Kidney tubule cell (primary cell): ENCODE measurements around the gene CHCHD3.

ENCODE experiments used
- DNase-seq: peaks from one replicate; pipeline ENCODE4 v3.0.0-alpha.2; 2018; ENCODE audit warnings: low spot score

The CHCHD3 gene

GRCh38 chr7:132738254-132738653 lies 343.6 kb downstream of the CHCHD3 start:
- DNase-seq, result peak; percentile 90

- peak; percentile 70 for DNase-seq
Observed at GRCh38 chr7:132735476-132735875, 346.4 kb downstream of the CHCHD3 start.
